Esophagus (tissue), 2 donors: ENCODE data around the gene CEP152. TPM values are rescaled to one million over a fixed set of nuclear protein-coding genes. Genes with fewer than 3 reads are reported as not detected.

Source experiments
- H3K27ac ChIP-seq, 2 donors: one replicate each; pipeline ENCODE4 v1.5.1; 2013; ENCODE audit warnings: low read depth in 2 of 2, mild to moderate bottlenecking in 2 of 2, inconsistent platforms in 1 of 2, low read length in 1 of 2, moderate library complexity in 1 of 2
- H3K27me3 ChIP-seq, 2 donors: one replicate each; pipeline ENCODE4 v1.6.1; 2013; ENCODE audit warnings: low read length in 2 of 2, control low read depth in 1 of 2, mild to moderate bottlenecking in 1 of 2; ENCODE audit not compliant: insufficient read depth in 2 of 2, control insufficient read depth in 1 of 2
- H3K36me3 ChIP-seq, 2 donors: one replicate each; pipeline ENCODE4 v1.6.1; 2013; ENCODE audit warnings: low read length in 1 of 2; ENCODE audit not compliant: control insufficient read depth in 2 of 2, insufficient read depth in 2 of 2
- H3K4me1 ChIP-seq, 2 donors: one replicate each; pipeline ENCODE4 v1.6.1; 2013; ENCODE audit warnings: low read length in 1 of 2; ENCODE audit not compliant: control insufficient read depth in 2 of 2, insufficient read depth in 2 of 2
- H3K4me3 ChIP-seq, 2 donors: one replicate each; pipeline ENCODE4 v1.5.1; 2013; ENCODE audit warnings: low read length in 2 of 2, mild to moderate bottlenecking in 2 of 2, low read depth in 1 of 2, moderate library complexity in 1 of 2
- H3K9me3 ChIP-seq, 2 donors: one replicate each; pipeline ENCODE4 v1.6.1; 2013; ENCODE audit warnings: mild to moderate bottlenecking in 2 of 2, low read depth in 1 of 2, low read length in 1 of 2, moderate library complexity in 1 of 2; ENCODE audit not compliant: control insufficient read depth in 2 of 2, insufficient read depth in 1 of 2
- WGBS, 2 donors: extraction: QIAGEN DNeasy Blood & Tissue Kit; methylation state at CpG; one replicate each; pipeline ENCODE4 v1.1.7; 2013; 5-methylcytosine and 5-hydroxymethylcytosine counted together
- polyA plus RNA-seq, 2 donors: library from polyadenylated mRNA; stranded (reverse); fragments of 200-250 nt; gene quantifications; one replicate each; pipeline ENCODE4 v1.2.3, GENCODE V29; 2013
- donor health status: healthy with polysubstance abuse.
- donor health status: Bipolar disorder and iron deficiency.

The CEP152 gene
- polyA plus RNA-seq, 2 donors, result 1.6 to 2.1 TPM

- Histone ChIP-seq H3K4me1 (no peaks in the 10 kb centered on the region), H3K27ac (no peak overlapping the region), H3K36me3 (no peaks in the 10 kb centered on the region), H3K9me3 (no peaks in the 10 kb centered on the region), H3K27me3 (no peaks in the 10 kb centered on the region), H3K4me3 (no peak overlapping the region)
- 63 to 87% methylated on average over 1 of the region's 1 CpG for WGBS, 2 donors
These were observed 34.3 kb upstream of the CEP152 start for GRCh38 chr15:48845123-48845522.

- Histone ChIP-seq H3K27ac (no peak overlapping the region), H3K9me3 (no peaks in the 10 kb centered on the region), H3K4me3 (no peak overlapping the region), H3K27me3 (no peaks in the 10 kb centered on the region), H3K36me3 (no peaks in the 10 kb centered on the region), H3K4me1 (no peaks in the 10 kb centered on the region)
- 73 to 82% methylated on average over 6 of the region's 6 CpGs for WGBS, 2 donors
These were observed 31.6 kb upstream of the CEP152 start for GRCh38 chr15:48842501-48842900.

GRCh38 chr15:48834756-48835155, 23.9 kb upstream of the CEP152 start:
- Histone ChIP-seq H3K4me1 (no peaks in the 10 kb centered on the region), H3K27me3 (no peaks in the 10 kb centered on the region), H3K9me3 (peaks cover 0 to 4% of the 10 kb centered on the region in 2 donors), H3K36me3 (no peaks in the 10 kb centered on the region), H3K27ac (no peak overlapping the region), H3K4me3 (no peak overlapping the region)
- WGBS, 2 donors, result 84% methylated on average over 5 of the region's 5 CpGs

DNA sequence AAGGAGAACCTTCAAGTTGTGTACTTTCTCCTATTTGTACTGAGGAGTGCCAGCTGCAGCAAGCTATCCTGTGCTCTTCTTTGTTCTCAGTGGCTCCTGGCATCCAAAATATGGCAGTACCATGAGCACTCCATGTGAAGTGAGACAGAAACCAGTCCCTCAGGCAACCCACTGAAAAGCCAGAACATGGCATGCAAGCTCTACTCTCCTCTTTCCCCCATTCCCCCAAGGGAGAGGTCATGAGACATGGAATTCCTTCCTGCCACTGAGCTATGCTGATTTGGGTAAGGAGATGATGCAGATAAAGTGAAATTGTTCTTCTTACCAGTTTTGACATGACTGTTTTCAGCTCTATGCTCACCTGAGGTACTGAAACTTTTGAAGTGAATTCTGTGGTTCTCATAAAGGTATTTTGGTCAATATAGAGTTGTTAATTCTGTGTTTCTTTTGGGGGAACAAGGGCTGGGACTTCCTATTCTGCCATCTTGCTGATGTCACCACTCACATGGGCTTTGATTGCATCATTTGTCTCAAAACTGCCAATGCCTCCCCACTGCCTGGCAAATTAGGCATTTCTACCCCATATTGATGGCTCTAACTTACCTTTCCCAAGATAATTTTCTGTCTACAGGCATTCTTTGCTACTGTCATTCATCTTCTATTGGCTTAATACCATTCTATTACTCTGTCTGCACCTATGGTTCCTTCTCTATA, 22.8 kb upstream of the CEP152 start:
- no peak overlapping the region for H3K27ac ChIP-seq
- no peaks in the 10 kb centered on the region for H3K36me3 ChIP-seq
- no peaks in the 10 kb centered on the region for H3K4me1 ChIP-seq
- no peak overlapping the region for H3K4me3 ChIP-seq
- peaks cover 0 to 4% of the 10 kb centered on the region in 2 donors for H3K9me3 ChIP-seq
- no peaks in the 10 kb centered on the region for H3K27me3 ChIP-seq

DNA sequence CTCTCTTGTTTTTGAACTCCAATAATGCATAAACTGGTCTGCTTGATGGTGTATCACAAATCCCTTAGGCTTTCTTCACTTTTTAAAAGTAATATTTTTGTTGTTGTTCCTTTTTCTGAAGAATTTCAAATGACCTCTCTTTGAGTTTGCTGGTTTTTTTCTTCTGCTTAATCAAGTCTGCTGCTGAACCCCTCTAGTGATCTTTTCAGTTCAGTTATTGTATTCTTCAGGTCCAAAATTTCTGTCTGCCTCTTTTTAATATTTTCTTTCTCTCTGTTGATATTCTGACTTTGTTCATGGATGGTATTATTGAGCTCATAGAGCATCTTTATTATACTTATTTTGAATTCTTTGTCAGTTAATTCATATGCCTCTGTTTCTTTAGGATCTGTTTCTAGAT, 21.8 kb upstream of the CEP152 start:
- Histone ChIP-seq H3K4me3 (no peak overlapping the region), H3K27ac (no peak overlapping the region), H3K36me3 (no peaks in the 10 kb centered on the region), H3K4me1 (no peaks in the 10 kb centered on the region), H3K27me3 (no peaks in the 10 kb centered on the region), H3K9me3 (peaks cover 0 to 4% of the 10 kb centered on the region in 2 donors)

DNA sequence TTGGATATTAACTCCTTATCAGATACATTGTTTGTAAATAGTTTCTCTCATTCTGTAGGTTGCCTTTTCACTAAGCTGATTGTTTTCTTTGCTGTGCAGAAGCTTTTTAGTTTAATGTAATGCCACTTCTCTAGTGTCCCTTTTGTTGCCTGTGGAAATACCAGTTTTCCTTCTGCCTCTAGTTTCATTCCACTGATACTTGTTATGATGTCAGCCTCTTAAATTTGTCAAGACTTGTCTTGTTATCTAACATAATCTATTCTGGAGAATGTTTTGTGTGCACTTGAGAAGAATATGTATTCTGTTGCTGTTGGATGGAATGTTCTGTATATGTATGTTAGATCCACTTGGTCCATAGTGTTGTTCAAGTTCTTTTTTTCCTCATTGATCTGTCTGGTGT, 18.0 kb upstream of the CEP152 start:
- no peaks in the 10 kb centered on the region for H3K4me1 ChIP-seq
- H3K4me3 ChIP-seq, result no peak overlapping the region
- H3K36me3 ChIP-seq, result no peaks in the 10 kb centered on the region
- peaks cover 0 to 4% of the 10 kb centered on the region in 2 donors for H3K9me3 ChIP-seq
- no peak overlapping the region for H3K27ac ChIP-seq
- no peaks in the 10 kb centered on the region for H3K27me3 ChIP-seq

GRCh38 chr15:48828471-48828870, 17.6 kb upstream of the CEP152 start:
- Histone ChIP-seq H3K27me3 (no peaks in the 10 kb centered on the region), H3K4me1 (no peaks in the 10 kb centered on the region), H3K9me3 (peaks cover 0 to 4% of the 10 kb centered on the region in 2 donors), H3K4me3 (no peak overlapping the region), H3K27ac (no peak overlapping the region), H3K36me3 (no peaks in the 10 kb centered on the region)
- 63 to 72% methylated on average over 4 of the region's 4 CpGs for WGBS, 2 donors

GRCh38 chr15:48825075-48825474, 14.2 kb upstream of the CEP152 start:
- Histone ChIP-seq H3K4me3 (no peak overlapping the region), H3K36me3 (no peaks in the 10 kb centered on the region), H3K9me3 (no peaks in the 10 kb centered on the region), H3K4me1 (no peaks in the 10 kb centered on the region), H3K27me3 (no peaks in the 10 kb centered on the region), H3K27ac (no peak overlapping the region)
- WGBS, 2 donors, result 80 to 88% methylated on average over 1 of the region's 1 CpG

DNA sequence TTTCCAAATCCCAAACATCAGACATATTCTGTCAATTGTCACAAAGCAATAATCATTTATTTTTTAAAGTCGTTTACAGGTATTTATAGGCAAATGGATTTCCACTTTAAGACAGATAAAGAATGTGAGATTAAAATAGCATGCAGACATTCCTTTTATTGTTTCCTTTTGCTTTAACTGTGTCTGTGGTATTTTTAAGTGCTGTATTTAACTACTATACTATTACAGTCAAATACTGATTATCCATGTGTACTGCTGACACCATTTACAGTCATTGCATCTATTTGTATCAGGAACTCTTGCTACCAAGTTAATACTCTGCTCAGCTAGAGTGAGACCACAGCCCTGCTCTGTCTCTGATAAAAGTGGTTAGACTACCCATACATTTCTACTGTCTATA, 12.8 kb upstream of the CEP152 start:
- WGBS, 2 donors, result 39 to 52% methylated on average over 1 of the region's 1 CpG
- Histone ChIP-seq H3K4me1 (no peaks in the 10 kb centered on the region), H3K9me3 (no peaks in the 10 kb centered on the region), H3K4me3 (no peak overlapping the region), H3K27ac (no peak overlapping the region), H3K27me3 (no peaks in the 10 kb centered on the region), H3K36me3 (no peaks in the 10 kb centered on the region)

DNA sequence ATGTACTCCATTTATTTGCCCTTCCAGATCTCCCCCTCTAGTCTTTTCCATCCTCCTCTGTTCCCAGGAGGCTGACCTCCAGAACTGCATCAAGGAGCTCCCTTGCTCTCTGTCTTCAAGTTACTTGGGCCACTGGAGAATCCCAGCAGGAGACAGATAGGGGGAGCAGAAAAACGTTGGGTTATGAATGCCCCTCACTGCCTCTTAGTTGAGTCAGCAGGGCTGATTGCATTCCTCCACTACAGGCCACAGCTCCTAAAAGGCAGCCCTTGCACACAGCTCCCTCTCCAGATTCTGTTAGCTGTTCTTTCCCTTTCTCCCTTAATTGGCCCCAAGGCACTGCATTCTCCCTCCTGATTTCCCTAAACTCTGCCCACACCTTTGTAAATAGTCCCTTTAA, 12.4 kb upstream of the CEP152 start:
- Histone ChIP-seq H3K9me3 (no peaks in the 10 kb centered on the region), H3K27me3 (no peaks in the 10 kb centered on the region), H3K4me1 (no peaks in the 10 kb centered on the region), H3K27ac (no peak overlapping the region), H3K36me3 (no peaks in the 10 kb centered on the region), H3K4me3 (no peak overlapping the region)
- WGBS, 2 donors, result 14 to 22% methylated on average over 1 of the region's 1 CpG
